Neuron (in vitro differentiated cells): ENCODE results near the gene FAM184A.
"Not testable (repeated sequence)": the region's sequence is repeated elsewhere in the genome, so short reads cannot be mapped to it uniquely, and the experiment has no call there.

ENCODE experiments used
- H2AFZ ChIP-seq: one replicate; pipeline ENCODE4 v1.6.1; 2013; ENCODE audit warnings: low read depth, mild to moderate bottlenecking, inconsistent platforms, low read length, moderate library complexity
- H3K27me3 ChIP-seq: one replicate; pipeline ENCODE4 v1.6.1; 2013; ENCODE audit warnings: low read length; ENCODE audit not compliant: insufficient read depth
- H3K36me3 ChIP-seq: one replicate; pipeline ENCODE4 v1.6.1; 2013; ENCODE audit warnings: low read length; ENCODE audit not compliant: insufficient read depth
- H3K4me1 ChIP-seq: one replicate; pipeline ENCODE4 v1.6.1; 2013; ENCODE audit warnings: low read length; ENCODE audit not compliant: insufficient read depth
- H3K4me3 ChIP-seq: 2 replicates; pipeline ENCODE4 v1.5.1; 2013; ENCODE audit warnings: mild to moderate bottlenecking, low read length, moderate library complexity
- H3K9me3 ChIP-seq: one replicate; pipeline ENCODE4 v1.6.1; 2013; ENCODE audit warnings: low read length

FAM184A gene

GRCh38 chr6:119112812-119113530, 34.5 kb upstream of the FAM184A start:
- H3K9me3 ChIP-seq, result no peaks in the 10 kb centered on the region
- H3K4me3 ChIP-seq, result no peak overlapping the region
- H3K4me1 ChIP-seq, result peaks cover 11% of the 10 kb centered on the region
- no peaks in the 10 kb centered on the region for H3K27me3 ChIP-seq
- no peaks in the 10 kb centered on the region for H3K36me3 ChIP-seq
- H2AFZ ChIP-seq, result no peak overlapping the region

GRCh38 chr6:119110601-119111548, 32.4 kb upstream of the FAM184A start:
- H3K27me3 ChIP-seq, result no peaks in the 10 kb centered on the region
- peak overlapping the region; percentile 16 for H3K4me3 ChIP-seq
- peaks cover 15% of the 10 kb centered on the region for H3K4me1 ChIP-seq
- peak overlapping the region; percentile 74 for H2AFZ ChIP-seq
- H3K36me3 ChIP-seq, result no peaks in the 10 kb centered on the region
- H3K9me3 ChIP-seq, result no peaks in the 10 kb centered on the region

GRCh38 chr6:119109654-119110325, 31.3 kb upstream of the FAM184A start:
- no peak overlapping the region for H3K4me3 ChIP-seq
- H3K36me3 ChIP-seq, result no peaks in the 10 kb centered on the region
- H3K9me3 ChIP-seq, result no peaks in the 10 kb centered on the region
- H3K27me3 ChIP-seq, result no peaks in the 10 kb centered on the region
- H3K4me1 ChIP-seq, result peaks cover 15% of the 10 kb centered on the region
- peak overlapping the region; percentile 74 for H2AFZ ChIP-seq

GRCh38 chr6:119108076-119108475, 29.6 kb upstream of the FAM184A start:
- Histone ChIP-seq H3K9me3 (no peaks in the 10 kb centered on the region), H3K27me3 (no peaks in the 10 kb centered on the region), H3K4me3 (no peak overlapping the region), H3K4me1 (peaks cover 15% of the 10 kb centered on the region), H2AFZ (no peak overlapping the region), H3K36me3 (no peaks in the 10 kb centered on the region)

- Histone ChIP-seq H3K9me3 (no peaks in the 10 kb centered on the region), H2AFZ (no peak overlapping the region), H3K36me3 (no peaks in the 10 kb centered on the region), H3K4me1 (peaks cover 11% of the 10 kb centered on the region), H3K27me3 (no peaks in the 10 kb centered on the region), H3K4me3 (no peak overlapping the region)
Observed at GRCh38 chr6:119105282-119105681, 26.8 kb upstream of the FAM184A start.

GRCh38 chr6:119102901-119103300, 24.4 kb upstream of the FAM184A start:
- Histone ChIP-seq H3K9me3 (no peaks in the 10 kb centered on the region), H3K4me3 (no peak overlapping the region), H3K27me3 (no peaks in the 10 kb centered on the region), H3K36me3 (no peaks in the 10 kb centered on the region), H3K4me1 (peaks cover 3% of the 10 kb centered on the region), H2AFZ (no peak overlapping the region)

- H3K27me3 ChIP-seq, result no peaks in the 10 kb centered on the region
- H3K36me3 ChIP-seq, result no peaks in the 10 kb centered on the region
- H3K9me3 ChIP-seq, result no peaks in the 10 kb centered on the region
- H3K4me1 ChIP-seq, result peaks cover 19% of the 10 kb centered on the region
- no peak overlapping the region for H3K4me3 ChIP-seq
- no peak overlapping the region for H2AFZ ChIP-seq
Observed at GRCh38 chr6:119100115-119100514, 21.7 kb upstream of the FAM184A start.

- not testable (repeated sequence) for H3K36me3 ChIP-seq, H3K4me3 ChIP-seq, H3K27me3 ChIP-seq, H3K9me3 ChIP-seq, H2AFZ ChIP-seq
- H3K4me1 ChIP-seq, result peaks cover 19% of the 10 kb centered on the region
Observed at GRCh38 chr6:119097815-119098361, 19.4 kb upstream of the FAM184A start.

GRCh38 chr6:119096721-119097565, 18.5 kb upstream of the FAM184A start:
- H3K4me1 ChIP-seq, result peaks cover 19% of the 10 kb centered on the region
- no peaks in the 10 kb centered on the region for H3K36me3 ChIP-seq
- H3K9me3 ChIP-seq, result no peaks in the 10 kb centered on the region
- H3K4me3 ChIP-seq, result no peak overlapping the region
- peak overlapping the region; percentile 27 for H2AFZ ChIP-seq
- no peaks in the 10 kb centered on the region for H3K27me3 ChIP-seq

GRCh38 chr6:119090256-119090655, 11.8 kb upstream of the FAM184A start:
- Histone ChIP-seq H3K4me1 (no peaks in the 10 kb centered on the region), H3K4me3 (no peak overlapping the region), H2AFZ (no peak overlapping the region), H3K27me3 (no peaks in the 10 kb centered on the region), H3K36me3 (no peaks in the 10 kb centered on the region), H3K9me3 (no peaks in the 10 kb centered on the region)

- H3K4me3 ChIP-seq, result no peak overlapping the region
- peaks cover under 1% of the 10 kb centered on the region for H3K4me1 ChIP-seq
- H3K9me3 ChIP-seq, result peaks cover 8% of the 10 kb centered on the region
- H3K27me3 ChIP-seq, result no peaks in the 10 kb centered on the region
- H2AFZ ChIP-seq, result no peak overlapping the region
- no peaks in the 10 kb centered on the region for H3K36me3 ChIP-seq
Observed at GRCh38 chr6:119084784-119085183, 6.3 kb upstream of the FAM184A start.

GRCh38 chr6:119083007-119083406, 4.5 kb upstream of the FAM184A start:
- Histone ChIP-seq H3K4me3 (no peak overlapping the region), H3K36me3 (no peaks in the 10 kb centered on the region), H2AFZ (no peak overlapping the region), H3K27me3 (no peaks in the 10 kb centered on the region), H3K9me3 (peaks cover 8% of the 10 kb centered on the region), H3K4me1 (peaks cover 8% of the 10 kb centered on the region)
